ENCODE results near the gene DPP6.

Gene DPP6

DNA sequence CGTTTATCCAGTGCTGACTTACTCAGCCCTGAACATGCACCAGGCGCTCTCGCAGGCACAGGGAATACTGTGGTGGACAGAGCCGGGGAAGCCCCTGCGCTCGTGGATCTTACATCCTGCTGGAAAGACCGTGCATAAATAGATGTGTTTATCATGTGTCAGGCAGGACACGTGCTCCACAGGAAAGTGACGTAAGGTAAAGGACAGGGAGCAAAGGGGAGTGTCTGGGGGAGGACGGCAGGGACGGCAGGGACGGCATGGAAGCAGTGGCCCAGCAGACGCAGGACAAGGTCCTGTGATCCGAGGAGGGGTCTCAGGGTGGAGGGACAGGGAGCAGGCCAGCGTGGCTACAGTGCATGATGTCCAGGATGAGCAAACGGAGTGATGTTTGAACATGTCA, 540.2 kb downstream of the DPP6 start:
- DNase-seq (ENCODE audit: low read depth): no peak
- H3K4me3 ChIP-seq (ENCODE audit: low read depth, low read length): no peak overlapping the region
- no peak for TF ChIP-seq CTCF (IDR thresholded peaks at IDR 0.05; ENCODE audit: control insufficient read depth, extremely low read depth, insufficient read depth)

DNA sequence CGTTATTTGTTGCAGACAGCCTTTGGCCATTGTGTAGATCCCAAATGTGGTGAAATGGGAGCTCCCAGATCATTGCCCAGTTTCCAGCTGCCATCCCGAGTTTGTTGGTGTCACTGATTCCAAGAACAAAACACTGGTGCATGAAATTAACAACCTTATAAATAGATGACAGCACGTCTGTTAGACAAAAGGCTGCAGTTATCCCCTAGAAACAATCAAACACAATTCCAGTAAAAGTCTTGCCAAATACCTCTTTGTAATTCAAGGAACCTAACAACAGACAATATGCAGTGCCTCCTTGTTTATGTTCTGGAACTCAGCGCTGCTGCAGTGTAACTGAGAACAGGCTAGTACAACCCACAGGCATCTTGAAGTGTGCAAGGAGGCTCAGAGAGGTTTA, 546.2 kb downstream of the DPP6 start:
- no peak overlapping the region for H3K4me3 ChIP-seq (ENCODE audit: low read depth, low read length)
- no peak for DNase-seq (ENCODE audit: low read depth)
- TF ChIP-seq CTCF (IDR thresholded peaks at IDR 0.05; ENCODE audit: control insufficient read depth, extremely low read depth, insufficient read depth): no peak

- no peak for DNase-seq (ENCODE audit: low read depth)
- TF ChIP-seq CTCF (IDR thresholded peaks at IDR 0.05; ENCODE audit: control insufficient read depth, extremely low read depth, insufficient read depth): no peak
- no peak overlapping the region for H3K4me3 ChIP-seq (ENCODE audit: low read depth, low read length)
Measured at GRCh38 chr7:154598864-154599263, 546.7 kb downstream of the DPP6 start.

- DNase-seq (ENCODE audit: low read depth): no peak
- no peak for TF ChIP-seq CTCF (IDR thresholded peaks at IDR 0.05; ENCODE audit: control insufficient read depth, extremely low read depth, insufficient read depth)
- H3K4me3 ChIP-seq (ENCODE audit: low read depth, low read length): no peak overlapping the region
Measured at GRCh38 chr7:154610903-154611302, 558.7 kb downstream of the DPP6 start.

DNA sequence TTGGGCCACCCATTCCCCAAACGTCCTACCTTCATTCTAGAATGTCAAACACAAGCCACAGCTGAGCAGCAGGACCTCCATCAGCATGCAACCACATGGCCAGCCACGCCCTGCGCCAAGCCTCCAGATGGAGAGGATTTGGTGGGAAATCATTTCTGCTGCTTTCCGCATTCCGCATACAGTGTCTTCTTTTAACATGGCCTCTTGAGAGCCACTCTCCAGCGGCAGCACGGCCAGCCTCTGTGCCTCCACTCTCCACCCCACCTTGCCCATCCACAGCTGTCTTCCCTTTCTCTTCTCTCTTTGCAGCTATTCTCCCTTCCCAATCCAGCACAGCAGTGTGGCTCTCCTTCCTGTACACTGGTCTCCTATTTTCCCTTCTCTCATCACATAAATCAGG, 561.6 kb downstream of the DPP6 start:
- TF ChIP-seq CTCF (IDR thresholded peaks at IDR 0.05; ENCODE audit: control insufficient read depth, extremely low read depth, insufficient read depth): no peak
- no peak overlapping the region for H3K4me3 ChIP-seq (ENCODE audit: low read depth, low read length)
- no peak for DNase-seq (ENCODE audit: low read depth)

DNA sequence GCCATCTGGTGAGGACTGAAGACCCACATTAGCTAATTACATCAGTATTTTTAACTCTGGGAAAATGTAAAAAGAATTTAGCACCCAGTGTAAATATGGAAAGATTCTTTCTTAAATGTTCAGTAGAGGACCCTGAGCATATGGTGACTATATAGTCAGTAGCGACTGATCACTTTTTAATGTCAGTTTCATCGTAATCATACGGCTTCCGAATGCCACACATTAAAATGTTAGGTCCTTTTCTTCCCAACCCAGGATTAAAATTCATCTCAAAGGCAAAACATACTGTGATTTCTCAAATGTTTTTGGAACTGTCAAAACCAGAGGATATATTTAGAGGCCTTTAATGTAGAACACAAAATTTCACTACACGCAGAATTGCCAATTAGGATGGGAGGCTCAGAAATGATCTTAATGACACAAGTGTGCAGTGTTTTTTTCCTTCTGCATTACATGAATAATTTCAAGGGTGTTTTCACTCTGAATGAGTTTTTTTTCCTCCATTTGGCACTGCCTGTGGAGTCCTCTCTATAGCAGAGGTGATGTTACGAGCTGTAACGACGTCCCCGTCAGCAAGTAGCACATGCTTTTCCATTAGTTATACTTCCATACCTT, 568.0 kb downstream of the DPP6 start:
- no peak overlapping the region for H3K4me3 ChIP-seq (ENCODE audit: low read depth, low read length)
- DNase-seq (ENCODE audit: low read depth): no peak
- TF ChIP-seq CTCF (IDR thresholded peaks at IDR 0.05; ENCODE audit: control insufficient read depth, extremely low read depth, insufficient read depth): no peak

GRCh38 chr7:154623399-154623798, 571.2 kb downstream of the DPP6 start:
- no peak for DNase-seq (ENCODE audit: low read depth)
- H3K4me3 ChIP-seq (ENCODE audit: low read depth, low read length): no peak overlapping the region
- TF ChIP-seq CTCF (IDR thresholded peaks at IDR 0.05; ENCODE audit: control insufficient read depth, extremely low read depth, insufficient read depth): no peak

Measured in LNCaP clone FGC (cell line).